Breast epithelium (tissue), 3 donors: ENCODE results near the gene RAB41.

Experiments
- POLR2A ChIP-seq: fragments of 450-650 bp; IDR thresholded peaks from one replicate; pipeline ENCODE4 v1.6.1; 2016; ENCODE audit warnings: antibody characterized with exemption, mild to moderate bottlenecking, moderate library complexity
- TF ChIP-seq, protein P1 (sequence below), 3 donors: fragments of 450-650 bp; IDR thresholded peaks; one replicate each; pipeline ENCODE4 v1.5.1; 2016 to 2017; ENCODE audit warnings: antibody characterized with exemption in 3 of 3, mild to moderate bottlenecking in 3 of 3, moderate library complexity in 3 of 3

GRCh38 chrX:70289793-70290770, 8.1 kb downstream of the RAB41 start, which contains the start of the genes KIF4A and PDZD11:
- TF ChIP-seq, protein P1, sequence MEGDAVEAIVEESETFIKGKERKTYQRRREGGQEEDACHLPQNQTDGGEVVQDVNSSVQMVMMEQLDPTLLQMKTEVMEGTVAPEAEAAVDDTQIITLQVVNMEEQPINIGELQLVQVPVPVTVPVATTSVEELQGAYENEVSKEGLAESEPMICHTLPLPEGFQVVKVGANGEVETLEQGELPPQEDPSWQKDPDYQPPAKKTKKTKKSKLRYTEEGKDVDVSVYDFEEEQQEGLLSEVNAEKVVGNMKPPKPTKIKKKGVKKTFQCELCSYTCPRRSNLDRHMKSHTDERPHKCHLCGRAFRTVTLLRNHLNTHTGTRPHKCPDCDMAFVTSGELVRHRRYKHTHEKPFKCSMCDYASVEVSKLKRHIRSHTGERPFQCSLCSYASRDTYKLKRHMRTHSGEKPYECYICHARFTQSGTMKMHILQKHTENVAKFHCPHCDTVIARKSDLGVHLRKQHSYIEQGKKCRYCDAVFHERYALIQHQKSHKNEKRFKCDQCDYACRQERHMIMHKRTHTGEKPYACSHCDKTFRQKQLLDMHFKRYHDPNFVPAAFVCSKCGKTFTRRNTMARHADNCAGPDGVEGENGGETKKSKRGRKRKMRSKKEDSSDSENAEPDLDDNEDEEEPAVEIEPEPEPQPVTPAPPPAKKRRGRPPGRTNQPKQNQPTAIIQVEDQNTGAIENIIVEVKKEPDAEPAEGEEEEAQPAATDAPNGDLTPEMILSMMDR (IDR thresholded peaks at IDR 0.05) = no peak
- no peak for TF ChIP-seq POLR2A
